GM12864 (cell line): ENCODE results near the gene MYO6.

Experiments
- DNase-seq: peaks from one replicate; pipeline ENCODE4 v3.0.0-alpha.2; 2011; ENCODE audit warnings: low read depth
- H3K4me3 ChIP-seq: 2 replicates; pipeline ENCODE4 v1.5.1; 2011; ENCODE audit warnings: mild to moderate bottlenecking, low read depth, low read length, control low read depth
- CTCF ChIP-seq: IDR thresholded peaks from 2 replicates; pipeline ENCODE4 v1.5.1; 2011; ENCODE audit warnings: low read depth, mild to moderate bottlenecking, moderate library complexity, low read length, control low read depth, inconsistent platforms; ENCODE audit errors: missing control alignments

Gene MYO6

GRCh38 chr6:75819776-75820487 lies 70.9 kb downstream of the MYO6 start:
- H3K4me3 ChIP-seq, result no peak overlapping the region
- TF ChIP-seq CTCF, result no peak

GRCh38 chr6:75824160-75824559 lies 75.1 kb downstream of the MYO6 start:
- no peak overlapping the region for H3K4me3 ChIP-seq
- TF ChIP-seq CTCF, result no peak
- no peak for DNase-seq

More at GRCh38 chr6:75819776-75820487, 70.9 kb downstream of the MYO6 start:
- no peak for DNase-seq

- H3K4me3 ChIP-seq, result no peak overlapping the region
- TF ChIP-seq CTCF, result no peak
- DNase-seq, result no peak
Measured at GRCh38 chr6:75827163-75827562, 78.1 kb downstream of the MYO6 start.

- peak; percentile 41 for DNase-seq
- TF ChIP-seq CTCF, result no peak
- no peak overlapping the region for H3K4me3 ChIP-seq
Measured at GRCh38 chr6:75830959-75831885, 82.2 kb downstream of the MYO6 start.

- DNase-seq, result no peak
- no peak overlapping the region for H3K4me3 ChIP-seq
- no peak for TF ChIP-seq CTCF
Measured at GRCh38 chr6:75834447-75834846, 85.4 kb downstream of the MYO6 start.

GRCh38 chr6:75842191-75842590 lies 93.2 kb downstream of the MYO6 start:
- DNase-seq, result no peak
- H3K4me3 ChIP-seq, result no peak overlapping the region
- TF ChIP-seq CTCF, result no peak
